A673 (cell line): Measurements from ENCODE around the gene NPC1. TPM values are rescaled to one million over a fixed set of nuclear protein-coding genes. Genes with fewer than 3 reads are reported as not detected.
A peak's percentile ranks its signal among the peaks of the same experiment; 100 is the strongest.

ENCODE experiments used
- BruUV-seq: library from RNA; stranded (reverse); fragments of 400-500 nt; replicated peaks from 2 replicates; lab custom pipeline; 2021; lab: Mats Ljungman, UMichigan
- CTCF ChIA-PET: fragments of 300-600 bp; sonication (Branson Sonifier 250); formaldehyde crosslinking; loops from one replicate; lab custom pipeline; 2022; ENCODE audit warnings: antibody characterized with exemption; lab: Charles Lee
- POLR2A ChIA-PET: fragments of 300-600 bp; sonication (Branson Sonifier 250); formaldehyde crosslinking; loops from one replicate; lab custom pipeline; 2022; ENCODE audit warnings: antibody characterized with exemption; ENCODE audit not compliant: low non-redundant PET; lab: Charles Lee
- DNase-seq: peaks from one replicate; pipeline ENCODE4 v3.0.0-alpha.2; 2015; ENCODE audit warnings: low spot score
- H3K27ac ChIP-seq: fragments of 200-600 bp; sonication (generic); 2 replicates; pipeline ENCODE4 v1.5.1; 2016; ENCODE audit warnings: mixed run types, low read depth, mild to moderate bottlenecking, mixed read lengths, antibody characterized with exemption, low read length; ENCODE audit not compliant: poor library complexity, severe bottlenecking
- H3K27me3 ChIP-seq: fragments of 200-600 bp; sonication (generic); replicated peaks from 2 replicates; pipeline ENCODE4 v1.6.1; 2017; ENCODE audit warnings: mixed run types, low read depth, mild to moderate bottlenecking, mixed read lengths, antibody characterized with exemption, low read length; ENCODE audit not compliant: insufficient read depth, poor library complexity
- H3K36me3 ChIP-seq: fragments of 200-600 bp; sonication (generic); 2 replicates; pipeline ENCODE4 v1.6.1; 2016; ENCODE audit warnings: mixed run types, mild to moderate bottlenecking, mixed read lengths, antibody characterized with exemption, low read length; ENCODE audit not compliant: insufficient read depth, poor library complexity, severe bottlenecking
- H3K4me1 ChIP-seq: fragments of 200-600 bp; sonication (generic); 2 replicates; pipeline ENCODE4 v1.6.1; 2017; ENCODE audit warnings: mixed run types, mild to moderate bottlenecking, mixed read lengths, antibody characterized with exemption, low read length; ENCODE audit not compliant: insufficient read depth, poor library complexity, severe bottlenecking
- H3K4me3 ChIP-seq: fragments of 200-600 bp; sonication (generic); 2 replicates; pipeline ENCODE4 v1.5.1; 2016; ENCODE audit warnings: low read depth, mixed run types, mild to moderate bottlenecking, mixed read lengths, low read length; ENCODE audit not compliant: poor library complexity, severe bottlenecking
- H3K9me3 ChIP-seq: fragments of 200-600 bp; sonication (generic); 2 replicates; pipeline ENCODE4 v1.6.1; 2016; ENCODE audit warnings: mixed run types, low read depth, mild to moderate bottlenecking, mixed read lengths, antibody characterized with exemption, low read length; ENCODE audit not compliant: poor library complexity, severe bottlenecking
- EZH2 ChIP-seq: fragments of 200-600 bp; sonication (generic); IDR thresholded peaks from 2 replicates; pipeline ENCODE4 v1.6.1; 2017; ENCODE audit warnings: borderline replicate concordance, low read depth, mild to moderate bottlenecking, mixed read lengths, antibody characterized with exemption, low read length; ENCODE audit not compliant: poor library complexity, severe bottlenecking
- intact Hi-C: fragments of 100-400 bp; cut with micrococcal nuclease; formaldehyde crosslinking; loops from one replicate; pipeline ENCODE4 v1.10.0; 2022; ENCODE audit not compliant: unreplicated experiment
- total RNA-seq: library from RNA; stranded (reverse); gene quantifications from 2 replicates; pipeline ENCODE4 v1.2.3, GENCODE V29; 2021
- TF ChIP-seq, protein P1 (sequence below): fragments of 300-800, 200-600 bp; sonication (generic); conservative IDR thresholded peaks from 2 replicates; pipeline ENCODE4 v1.5.1; 2017; ENCODE audit warnings: low read depth, mild to moderate bottlenecking, antibody characterized with exemption, low read length, moderate library complexity, mixed read lengths

NPC1 gene
- total RNA-seq, 1 experiment from 2014 or later = 53.0 TPM

GRCh38 chr18:23498877-23499276 lies 87.4 kb downstream of the NPC1 start:
- intact Hi-C loops = loop anchor here (5.0 kb wide), 2 partner anchors 203 to 423 kb away; no protein-coding TSS in a partner anchor
- Histone ChIP-seq H3K27me3 (no peaks in the 10 kb centered on the region), H3K36me3 (no peaks in the 10 kb centered on the region), H3K9me3 (no peaks in the 10 kb centered on the region), H3K4me3 (no peak overlapping the region), H3K27ac (no peak overlapping the region), H3K4me1 (peaks cover under 1% of the 10 kb centered on the region)
- ChIA-PET CTCF (interaction anchor here (0.6 to 1.8 kb wide), 6 partner anchors 8 to 204 kb away, joined by 3 to 13 read pairs (median 3); no protein-coding TSS in a partner anchor), POLR2A (no interaction called here)
- BruUV-seq = no TSS peak
- peak; percentile 87 for DNase-seq
- TF ChIP-seq, protein P1, sequence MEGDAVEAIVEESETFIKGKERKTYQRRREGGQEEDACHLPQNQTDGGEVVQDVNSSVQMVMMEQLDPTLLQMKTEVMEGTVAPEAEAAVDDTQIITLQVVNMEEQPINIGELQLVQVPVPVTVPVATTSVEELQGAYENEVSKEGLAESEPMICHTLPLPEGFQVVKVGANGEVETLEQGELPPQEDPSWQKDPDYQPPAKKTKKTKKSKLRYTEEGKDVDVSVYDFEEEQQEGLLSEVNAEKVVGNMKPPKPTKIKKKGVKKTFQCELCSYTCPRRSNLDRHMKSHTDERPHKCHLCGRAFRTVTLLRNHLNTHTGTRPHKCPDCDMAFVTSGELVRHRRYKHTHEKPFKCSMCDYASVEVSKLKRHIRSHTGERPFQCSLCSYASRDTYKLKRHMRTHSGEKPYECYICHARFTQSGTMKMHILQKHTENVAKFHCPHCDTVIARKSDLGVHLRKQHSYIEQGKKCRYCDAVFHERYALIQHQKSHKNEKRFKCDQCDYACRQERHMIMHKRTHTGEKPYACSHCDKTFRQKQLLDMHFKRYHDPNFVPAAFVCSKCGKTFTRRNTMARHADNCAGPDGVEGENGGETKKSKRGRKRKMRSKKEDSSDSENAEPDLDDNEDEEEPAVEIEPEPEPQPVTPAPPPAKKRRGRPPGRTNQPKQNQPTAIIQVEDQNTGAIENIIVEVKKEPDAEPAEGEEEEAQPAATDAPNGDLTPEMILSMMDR = peak; percentile 98
- TF ChIP-seq EZH2 = no peak

DNA sequence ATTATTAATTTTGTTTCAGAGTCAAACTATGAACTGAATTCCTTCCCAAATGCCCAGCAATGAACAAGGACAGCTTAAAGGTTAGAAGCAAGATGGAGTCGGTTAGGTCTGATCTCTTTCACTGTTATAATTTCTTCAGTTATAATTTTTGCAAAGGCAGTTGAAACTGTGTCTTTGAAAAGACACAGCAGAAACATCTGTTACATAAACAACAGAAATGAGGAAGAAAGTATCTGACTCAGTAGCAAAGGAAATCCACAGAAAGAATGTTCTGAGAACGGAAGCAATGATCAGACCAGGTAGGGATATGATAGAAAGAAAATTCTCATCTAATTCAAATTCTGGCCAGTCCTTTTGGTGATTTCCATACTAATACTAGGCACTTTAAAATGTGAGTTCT lies 88.2 kb downstream of the NPC1 start:
- intact Hi-C loops = loop anchor here (5.0 kb wide), 2 partner anchors 204 to 424 kb away; no protein-coding TSS in a partner anchor
- POLR2A ChIA-PET = no interaction called here
- H3K36me3 ChIP-seq = no peaks in the 10 kb centered on the region

DNA sequence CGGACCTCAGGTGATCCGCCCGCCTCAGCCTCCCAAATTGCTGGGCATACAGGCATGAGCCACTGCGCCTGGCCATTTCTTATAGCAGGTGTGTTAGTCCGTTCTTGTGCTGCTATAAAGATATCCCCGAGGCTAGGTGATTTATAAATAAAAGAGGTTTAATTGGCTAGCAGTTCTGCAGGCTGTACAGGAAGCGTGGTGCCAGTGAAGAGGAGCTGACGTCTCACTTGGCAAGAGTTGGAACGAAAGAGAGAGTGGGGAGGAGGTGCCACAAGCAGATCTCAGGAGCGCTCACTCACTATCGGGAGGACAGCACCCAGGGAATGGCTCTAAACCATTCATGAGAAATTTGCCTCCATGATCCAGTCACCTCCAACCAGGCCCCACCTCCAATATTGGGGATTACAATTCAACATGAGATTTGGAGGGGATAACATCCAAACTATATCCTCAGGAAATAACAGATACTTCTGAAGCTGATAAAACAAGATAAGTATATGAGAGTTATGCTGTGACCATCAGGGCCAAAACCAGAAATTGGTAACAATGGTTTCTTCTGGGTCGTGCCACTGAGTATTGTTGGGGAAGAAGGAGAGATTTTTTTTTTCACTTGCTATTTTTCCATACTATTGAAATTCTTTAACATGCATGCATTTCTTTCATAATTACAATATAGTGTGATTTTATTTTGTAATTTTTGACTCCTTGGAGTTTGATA lies 90.4 kb downstream of the NPC1 start:
- no peak for DNase-seq
- POLR2A ChIA-PET = no interaction called here
- no peak for TF ChIP-seq EZH2
- TF ChIP-seq, protein P1 = no peak
- no peaks in the 10 kb centered on the region for H3K27me3 ChIP-seq
- no peaks in the 10 kb centered on the region for H3K4me1 ChIP-seq
- intact Hi-C loops = loop anchor here (5.0 kb wide), 2 partner anchors 206 to 426 kb away; no protein-coding TSS in a partner anchor
- BruUV-seq = no TSS peak
- H3K9me3 ChIP-seq = peaks cover under 1% of the 10 kb centered on the region
- CTCF ChIA-PET = no interaction called here
- H3K4me3 ChIP-seq = no peak overlapping the region
- no peak overlapping the region for H3K27ac ChIP-seq
- H3K36me3 ChIP-seq = no peaks in the 10 kb centered on the region

More for the DNA sequence above, 88.2 kb downstream of the NPC1 start:
- no peaks in the 10 kb centered on the region for H3K9me3 ChIP-seq
- H3K27ac ChIP-seq = no peak overlapping the region
- H3K4me3 ChIP-seq = no peak overlapping the region
- CTCF ChIA-PET = interaction anchor here (0.6 to 1.8 kb wide), 5 partner anchors 8 to 205 kb away, joined by 3 to 13 read pairs (median 3); no protein-coding TSS in a partner anchor
- no TSS peak for BruUV-seq
- no peak for TF ChIP-seq EZH2
- TF ChIP-seq, protein P1 = no peak
- H3K27me3 ChIP-seq = no peaks in the 10 kb centered on the region
- no peaks in the 10 kb centered on the region for H3K4me1 ChIP-seq
- no peak for DNase-seq
